K562 (cell line): ENCODE data around the gene CRYBG2. TPM values are rescaled to one million over a fixed set of nuclear protein-coding genes. Genes with fewer than 3 reads are reported as not detected.

Experiments used
- BMI1 ChIP-seq: fragments of 150-350 bp; IDR thresholded peaks from 2 replicates; pipeline ENCODE4 v1.6.1; 2014; ENCODE audit warnings: low read length
- BRD4 ChIP-seq: fragments of 200-600 bp; sonication (generic); IDR thresholded peaks from 2 replicates; pipeline ENCODE4 v1.6.1; 2017; ENCODE audit warnings: inconsistent platforms
- DMBX1 ChIP-seq: fragments of 250-450 bp; sonication (Bioruptor Pico); IDR thresholded peaks from 2 replicates; pipeline ENCODE4 v1.8.0; 2022; ENCODE audit warnings: inconsistent platforms, mild to moderate bottlenecking, moderate library complexity, borderline replicate concordance
- ELF4 ChIP-seq: fragments of 450-650 bp; formaldehyde crosslinking; IDR thresholded peaks from 2 replicates; pipeline ENCODE4 v1.4.0; 2022; ENCODE audit warnings: missing genetic modification characterization
- FOXO4 ChIP-seq: fragments of 450-650 bp; formaldehyde crosslinking; IDR thresholded peaks from 2 replicates; pipeline ENCODE4 v1.4.0; 2020; ENCODE audit warnings: mild to moderate bottlenecking, moderate library complexity
- KDM1A ChIP-seq, 2 experiments: fragments of 450-650 bp; IDR thresholded peaks; 2 replicates each; pipeline ENCODE4 v1.6.1; 2016; ENCODE audit warnings: mild to moderate bottlenecking in 2 of 2
- MBD2 ChIP-seq: sonication (generic); IDR thresholded peaks from 2 replicates; pipeline ENCODE4 v1.6.1; 2016; ENCODE audit warnings: low read depth, borderline replicate concordance
- MNT ChIP-seq, 2 experiments: fragments of 450-650 bp; conservative IDR thresholded peaks; 2 replicates each; pipeline ENCODE4 v1.6.1; 2017; ENCODE audit warnings: mild to moderate bottlenecking in 2 of 2, moderate library complexity in 2 of 2
- MYNN ChIP-seq, 2 experiments: sonication (generic); formaldehyde crosslinking in 1 of 2; IDR thresholded peaks; 2 replicates each; pipeline versions ENCODE4 v1.5.0 to v1.6.1; 2016 to 2020; ENCODE audit warnings: antibody characterized with exemption in 1 of 2, missing genetic modification reagents in 1 of 2
- NUFIP1 ChIP-seq: fragments of 450-650 bp; IDR thresholded peaks from 2 replicates; pipeline ENCODE4 v1.6.1; 2018; ENCODE audit not compliant: partially characterized antibody
- POLR2B ChIP-seq: fragments of 450-650 bp; IDR thresholded peaks from 2 replicates; pipeline ENCODE4 v1.6.1; 2018; ENCODE audit warnings: low read depth; ENCODE audit not compliant: partially characterized antibody
- SREBF1 ChIP-seq: fragments of 150-350 bp; IDR thresholded peaks from 2 replicates; pipeline ENCODE4 v1.6.1; 2014; ENCODE audit warnings: antibody characterized with exemption, low read depth, low read length, borderline replicate concordance
- TCF7L2 ChIP-seq: fragments of 150-350 bp; IDR thresholded peaks from 2 replicates; pipeline ENCODE4 v1.6.1; 2016; ENCODE audit warnings: low read depth, mild to moderate bottlenecking, low read length, moderate library complexity
- THRB ChIP-seq: fragments of 450-650 bp; formaldehyde crosslinking; conservative IDR thresholded peaks from 2 replicates; pipeline ENCODE4 v1.4.0; 2022; ENCODE audit warnings: mild to moderate bottlenecking, missing genetic modification characterization
- XRCC4 ChIP-seq: IDR thresholded peaks from one replicate; pipeline ENCODE4 v1.6.1; 2011; ENCODE audit not compliant: insufficient read depth, insufficient read length; ENCODE audit errors: extremely low read depth
- ZFPM2 ChIP-seq: fragments of 250-450 bp; sonication (Bioruptor Pico); IDR thresholded peaks from 2 replicates; pipeline ENCODE4 v1.5.1; 2022; ENCODE audit warnings: mild to moderate bottlenecking
- ZNF354B ChIP-seq: fragments of 250-450 bp; sonication (Bioruptor Pico); IDR thresholded peaks from 2 replicates; pipeline ENCODE4 v1.4.0; 2020
- ZSCAN32 ChIP-seq: fragments of 450-650 bp; formaldehyde crosslinking; IDR thresholded peaks from 2 replicates; pipeline ENCODE4 v1.4.0; 2020; ENCODE audit warnings: mild to moderate bottlenecking, moderate library complexity
- polyA plus RNA-seq, 8 experiments: library from polyadenylated mRNA; depleted of rRNA in 4 of 8; stranded (reverse) in 5 of 8; unstranded in 3 of 8; fragments of >200 nt; fragmentation: Nextera tagmentation in 2 of 8; fragmentation: Illumina TruSeq in 1 of 8; extraction: Ambion mirVana in 2 of 8; extraction: Trizol in 1 of 8; gene quantifications; 2 replicates each; pipeline versions ENCODE4 v1.2.1 to v1.2.3, GENCODE V29; 2011 to 2014; ENCODE audit warnings: inconsistent platforms in 1 of 8, missing spikeins in 1 of 8
- total RNA-seq, 7 experiments: library from RNA; depleted of rRNA in 6 of 7; stranded (reverse); fragments of >200 nt in 6 of 7; fragmentation: Illumina TruSeq in 2 of 7; extraction: Trizol in 2 of 7; gene quantifications; 2 replicates each; pipeline versions ENCODE4 v1.2.1 to v1.2.3, GENCODE V29; 2011 to 2021; ENCODE audit warnings: low replicate concordance in 1 of 7
- TF ChIP-seq, protein P1 (sequence below): fragments of 250-450 bp; sonication (Bioruptor Pico); IDR thresholded peaks from 2 replicates; pipeline ENCODE4 v1.8.0; 2022; ENCODE audit warnings: moderate library complexity, mild to moderate bottlenecking, inconsistent platforms
- TF ChIP-seq, protein P2 (sequence below): IDR thresholded peaks from 2 replicates; pipeline ENCODE4 v1.6.1; 2011; ENCODE audit warnings: borderline replicate concordance, low read depth, mild to moderate bottlenecking, moderate library complexity, low read length; ENCODE audit not compliant: insufficient read depth, poor library complexity, severe bottlenecking

Gene CRYBG2
- total and polyA plus RNA-seq, 9 of the 15 experiments (the other 6 are each of a cell fraction or from before 2014, with no cell fraction given), result 0.39 to 8.5 (median 3.7) TPM

DNA sequence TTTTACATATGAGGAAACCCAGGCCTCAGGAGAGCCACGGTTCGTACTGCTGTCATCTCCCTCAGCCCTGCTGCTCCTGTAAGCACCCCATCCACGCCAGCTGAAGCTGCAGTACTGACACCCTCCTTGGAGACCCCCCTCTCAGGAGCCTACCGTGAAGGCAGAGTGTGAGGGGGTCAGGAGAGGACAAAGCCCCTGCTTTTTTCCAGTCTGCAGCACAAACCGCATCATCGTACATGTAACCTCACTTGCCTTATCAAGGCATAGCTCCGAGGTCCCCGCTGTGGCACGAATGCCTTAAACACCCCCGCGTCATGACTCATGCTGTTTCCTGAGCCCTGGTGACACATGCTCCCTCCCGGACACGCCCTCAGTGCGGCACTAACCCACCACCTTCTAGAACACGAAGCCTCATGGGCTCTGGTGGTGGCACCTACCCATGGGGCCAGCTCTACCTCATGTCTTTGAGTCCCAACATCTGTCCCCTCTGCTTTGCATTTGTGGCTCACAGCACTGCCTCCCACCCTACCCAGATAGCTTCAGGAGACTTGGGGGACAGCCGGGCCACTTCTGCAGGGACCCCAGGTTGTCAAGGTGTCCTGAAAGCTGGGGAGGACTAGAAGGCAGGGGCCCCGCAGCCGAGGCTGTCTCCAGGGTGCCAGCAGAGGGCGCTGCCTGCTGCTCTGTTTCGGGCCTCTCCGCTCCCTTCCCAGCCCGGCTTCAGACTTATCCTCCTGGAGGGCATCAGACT lies 69.2 kb downstream of the CRYBG2 start (continued):
- 0 out of 2 replicates have a peak, but pooled peaks have one; percentile 36 for TF ChIP-seq FOXO4 (CRISPR knock-in tag)
- peak; percentile 75; the same call in 1 of the 2 replicates for TF ChIP-seq DMBX1 (CRISPR knock-in tag)
- no peak for TF ChIP-seq XRCC4
- peak; percentile 41 to 75; a peak in 3 of 4 replicates for TF ChIP-seq KDM1A (IDR thresholded peaks at IDR 0.05)
- no peak for TF ChIP-seq POLR2B
- TF ChIP-seq, protein P1, sequence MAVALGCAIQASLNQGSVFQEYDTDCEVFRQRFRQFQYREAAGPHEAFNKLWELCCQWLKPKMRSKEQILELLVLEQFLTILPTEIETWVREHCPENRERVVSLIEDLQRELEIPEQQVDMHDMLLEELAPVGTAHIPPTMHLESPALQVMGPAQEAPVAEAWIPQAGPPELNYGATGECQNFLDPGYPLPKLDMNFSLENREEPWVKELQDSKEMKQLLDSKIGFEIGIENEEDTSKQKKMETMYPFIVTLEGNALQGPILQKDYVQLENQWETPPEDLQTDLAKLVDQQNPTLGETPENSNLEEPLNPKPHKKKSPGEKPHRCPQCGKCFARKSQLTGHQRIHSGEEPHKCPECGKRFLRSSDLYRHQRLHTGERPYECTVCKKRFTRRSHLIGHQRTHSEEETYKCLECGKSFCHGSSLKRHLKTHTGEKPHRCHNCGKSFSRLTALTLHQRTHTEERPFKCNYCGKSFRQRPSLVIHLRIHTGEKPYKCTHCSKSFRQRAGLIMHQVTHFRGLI (CRISPR knock-in tag), result no peak
- no peak for TF ChIP-seq ZNF354B
- TF ChIP-seq BMI1, result no peak
- peak; percentile 2; the same call in 1 of the 2 replicates for TF ChIP-seq ELF4 (CRISPR knock-in tag)
- 0 out of 2 replicates have a peak, but pooled peaks have one; percentile 42 for TF ChIP-seq ZSCAN32 (CRISPR knock-in tag)
- TF ChIP-seq BRD4, result no peak
- peak; percentile 35 for TF ChIP-seq NUFIP1
- peak; percentile 94 to 98 for TF ChIP-seq MNT (conservative IDR thresholded peaks at IDR 0.05)
- TF ChIP-seq, protein P2, sequence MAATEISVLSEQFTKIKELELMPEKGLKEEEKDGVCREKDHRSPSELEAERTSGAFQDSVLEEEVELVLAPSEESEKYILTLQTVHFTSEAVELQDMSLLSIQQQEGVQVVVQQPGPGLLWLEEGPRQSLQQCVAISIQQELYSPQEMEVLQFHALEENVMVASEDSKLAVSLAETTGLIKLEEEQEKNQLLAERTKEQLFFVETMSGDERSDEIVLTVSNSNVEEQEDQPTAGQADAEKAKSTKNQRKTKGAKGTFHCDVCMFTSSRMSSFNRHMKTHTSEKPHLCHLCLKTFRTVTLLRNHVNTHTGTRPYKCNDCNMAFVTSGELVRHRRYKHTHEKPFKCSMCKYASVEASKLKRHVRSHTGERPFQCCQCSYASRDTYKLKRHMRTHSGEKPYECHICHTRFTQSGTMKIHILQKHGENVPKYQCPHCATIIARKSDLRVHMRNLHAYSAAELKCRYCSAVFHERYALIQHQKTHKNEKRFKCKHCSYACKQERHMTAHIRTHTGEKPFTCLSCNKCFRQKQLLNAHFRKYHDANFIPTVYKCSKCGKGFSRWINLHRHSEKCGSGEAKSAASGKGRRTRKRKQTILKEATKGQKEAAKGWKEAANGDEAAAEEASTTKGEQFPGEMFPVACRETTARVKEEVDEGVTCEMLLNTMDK, result peak; percentile 49
- TF ChIP-seq TCF7L2, result no peak
- no peak for TF ChIP-seq SREBF1
- TF ChIP-seq THRB (CRISPR knock-in tag), result peak; percentile 8; the same call in 1 of the 2 replicates
- TF ChIP-seq MYNN (IDR thresholded peaks at IDR 0.05), result peak; percentile 97
- no peak for TF ChIP-seq MYNN (CRISPR knock-in tag; IDR thresholded peaks at IDR 0.05)
- no peak for TF ChIP-seq ZFPM2 (CRISPR knock-in tag)
- peak; percentile 80 for TF ChIP-seq MBD2
